Lower lobe of right lung (tissue), 2 donors: ENCODE measurements around the gene ANAPC15. TPM values are rescaled to one million over a fixed set of nuclear protein-coding genes. Genes with fewer than 3 reads are reported as not detected.

Source experiments
- ATAC-seq, 2 donors: fragments of 200-7000 bp; cut with Tn5 transposase; one replicate each; pipeline ENCODE4 v1.9.1; 2020 to 2022; ENCODE audit warnings: mild to moderate bottlenecking in 2 of 2, moderate library complexity in 2 of 2
- DNase-seq: peaks from one replicate; pipeline ENCODE4 v3.0.0-alpha.2; 2020
- H3K27ac ChIP-seq: fragments of 200-600 bp; one replicate; pipeline ENCODE4 v1.8.0; 2022
- H3K27me3 ChIP-seq: fragments of 200-600 bp; one replicate; pipeline ENCODE4 v1.8.0; 2022; ENCODE audit warnings: low read depth
- H3K36me3 ChIP-seq: fragments of 200-600 bp; one replicate; pipeline ENCODE4 v1.8.0; 2022; ENCODE audit warnings: mild to moderate bottlenecking
- H3K4me1 ChIP-seq: fragments of 200-600 bp; one replicate; pipeline ENCODE4 v1.8.0; 2022
- H3K4me3 ChIP-seq: fragments of 200-600 bp; one replicate; pipeline ENCODE4 v1.8.0; 2022; ENCODE audit warnings: mild to moderate bottlenecking
- H3K9me3 ChIP-seq: fragments of 200-600 bp; one replicate; pipeline ENCODE4 v1.8.0; 2022
- intact Hi-C: fragments of 100-400 bp; cut with DNase I; formaldehyde crosslinking; loops from one replicate; pipeline ENCODE4 v1.11.0; 2022
- total RNA-seq: library from RNA; stranded (reverse); fragmentation: NEBNext Ultra II Directional; extraction: Animal tissue kit (Norgen Biotek cat#: 25700); gene quantifications from one replicate; pipeline ENCODE4 v1.2.1, GENCODE V29; 2021
- TF ChIP-seq, protein P1 (sequence below): fragments of 200-600 bp; IDR thresholded peaks from one replicate; pipeline ENCODE4 v1.8.0; 2022; ENCODE audit warnings: antibody characterized with exemption, mild to moderate bottlenecking
- donor health status: DM: no; HTN: yes; CAD: no; lungs with severe emphysema.

The ANAPC15 gene
- total RNA-seq, 1 donor from 2014 or later, result 22.7 TPM

- peaks cover 39% of the 10 kb centered on the region for H3K4me1 ChIP-seq
Observed at GRCh38 chr11:72102631-72102945, 9.9 kb downstream of the ANAPC15 start.

GRCh38 chr11:72102162-72102561, 10.3 kb downstream of the ANAPC15 start:
- TF ChIP-seq, protein P1, sequence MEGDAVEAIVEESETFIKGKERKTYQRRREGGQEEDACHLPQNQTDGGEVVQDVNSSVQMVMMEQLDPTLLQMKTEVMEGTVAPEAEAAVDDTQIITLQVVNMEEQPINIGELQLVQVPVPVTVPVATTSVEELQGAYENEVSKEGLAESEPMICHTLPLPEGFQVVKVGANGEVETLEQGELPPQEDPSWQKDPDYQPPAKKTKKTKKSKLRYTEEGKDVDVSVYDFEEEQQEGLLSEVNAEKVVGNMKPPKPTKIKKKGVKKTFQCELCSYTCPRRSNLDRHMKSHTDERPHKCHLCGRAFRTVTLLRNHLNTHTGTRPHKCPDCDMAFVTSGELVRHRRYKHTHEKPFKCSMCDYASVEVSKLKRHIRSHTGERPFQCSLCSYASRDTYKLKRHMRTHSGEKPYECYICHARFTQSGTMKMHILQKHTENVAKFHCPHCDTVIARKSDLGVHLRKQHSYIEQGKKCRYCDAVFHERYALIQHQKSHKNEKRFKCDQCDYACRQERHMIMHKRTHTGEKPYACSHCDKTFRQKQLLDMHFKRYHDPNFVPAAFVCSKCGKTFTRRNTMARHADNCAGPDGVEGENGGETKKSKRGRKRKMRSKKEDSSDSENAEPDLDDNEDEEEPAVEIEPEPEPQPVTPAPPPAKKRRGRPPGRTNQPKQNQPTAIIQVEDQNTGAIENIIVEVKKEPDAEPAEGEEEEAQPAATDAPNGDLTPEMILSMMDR, result no peak
- no peaks in the 10 kb centered on the region for H3K27me3 ChIP-seq
- no peak for ATAC-seq
- peaks cover 39% of the 10 kb centered on the region for H3K4me1 ChIP-seq
- H3K36me3 ChIP-seq, result peaks cover 36% of the 10 kb centered on the region
- H3K4me3 ChIP-seq, result peak overlapping the region; percentile 100
- no peak for DNase-seq
- intact Hi-C loops, result no loop called here
- no peaks in the 10 kb centered on the region for H3K9me3 ChIP-seq
- H3K27ac ChIP-seq, result peak overlapping the region; percentile 99

More at GRCh38 chr11:72102631-72102945, 9.9 kb downstream of the ANAPC15 start:
- Histone ChIP-seq H3K4me3 (peak overlapping the region; percentile 100), H3K9me3 (no peaks in the 10 kb centered on the region), H3K36me3 (peaks cover 31% of the 10 kb centered on the region), H3K27ac (peak overlapping the region; percentile 99), H3K27me3 (no peaks in the 10 kb centered on the region)
- ATAC-seq (no peak), DNase-seq (no peak)
- intact Hi-C loops, result no loop called here
- TF ChIP-seq, protein P1, result no peak

- Histone ChIP-seq H3K27me3 (no peaks in the 10 kb centered on the region), H3K4me1 (peaks cover 39% of the 10 kb centered on the region), H3K27ac (peak overlapping the region; percentile 43), H3K4me3 (no peak overlapping the region), H3K9me3 (no peaks in the 10 kb centered on the region), H3K36me3 (peaks cover 53% of the 10 kb centered on the region)
- ATAC-seq (no peak), DNase-seq (peak; percentile 63)
- TF ChIP-seq, protein P1, result no peak
- intact Hi-C loops, result no loop called here
Observed at GRCh38 chr11:72100462-72100861, 12.0 kb downstream of the ANAPC15 start.

- Histone ChIP-seq H3K9me3 (no peaks in the 10 kb centered on the region), H3K27ac (peak overlapping the region; percentile 43), H3K27me3 (no peaks in the 10 kb centered on the region), H3K4me3 (no peak overlapping the region), H3K4me1 (peaks cover 39% of the 10 kb centered on the region), H3K36me3 (peaks cover 57% of the 10 kb centered on the region)
- ATAC-seq (no peak), DNase-seq (no peak)
- TF ChIP-seq, protein P1, result no peak
- intact Hi-C loops, result no loop called here
Observed at GRCh38 chr11:72100009-72100408, 12.5 kb downstream of the ANAPC15 start.

DNA sequence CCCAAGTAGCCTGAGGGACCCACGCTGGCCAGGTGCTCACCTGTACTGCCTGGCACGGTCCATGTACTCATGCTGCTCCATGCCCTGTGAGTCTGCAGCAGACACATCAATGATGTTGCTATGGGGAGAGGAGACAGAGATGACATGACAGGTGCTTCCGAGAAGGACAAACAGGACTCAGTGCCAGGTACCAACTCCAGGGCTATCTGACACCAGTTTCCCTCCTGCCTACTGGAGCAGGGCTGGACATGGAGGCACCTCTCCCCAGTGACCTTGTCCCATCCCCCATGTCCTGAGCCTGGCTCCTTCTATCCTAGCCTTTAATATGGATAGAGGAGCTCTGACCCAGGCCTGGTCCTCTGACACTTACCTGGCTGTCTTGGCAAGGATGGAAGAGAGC, 13.8 kb downstream of the ANAPC15 start:
- no peak for DNase-seq
- H3K27ac ChIP-seq, result no peak overlapping the region
- no peak overlapping the region for H3K4me3 ChIP-seq
- H3K27me3 ChIP-seq, result no peaks in the 10 kb centered on the region
- no peaks in the 10 kb centered on the region for H3K9me3 ChIP-seq
- peaks cover 70% of the 10 kb centered on the region for H3K36me3 ChIP-seq
- TF ChIP-seq, protein P1, result no peak
- peaks cover 35% of the 10 kb centered on the region for H3K4me1 ChIP-seq
- intact Hi-C loops, result no loop called here
- ATAC-seq, result no peak

DNA sequence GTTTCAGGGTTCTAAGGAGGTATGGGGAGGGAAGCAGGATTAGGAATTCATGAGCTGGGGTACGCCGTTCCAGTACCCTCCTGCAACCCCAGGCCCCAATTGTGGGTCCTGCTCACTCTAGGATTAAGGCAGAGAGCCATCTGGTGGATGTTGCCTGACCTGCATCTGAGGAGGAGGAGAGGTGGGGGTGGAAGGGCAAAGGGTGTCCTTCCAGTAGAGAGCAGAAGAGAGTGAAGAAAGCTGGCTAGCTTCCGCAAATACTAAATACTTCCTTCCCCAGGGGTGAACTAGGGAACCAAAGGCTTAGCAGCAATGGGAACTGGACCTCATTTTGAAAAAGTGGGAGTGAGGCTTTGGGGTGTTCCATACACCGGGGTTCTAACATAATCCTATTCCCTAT, 21.2 kb downstream of the ANAPC15 start:
- Histone ChIP-seq H3K4me1 (peaks cover 15% of the 10 kb centered on the region), H3K36me3 (peaks cover 72% of the 10 kb centered on the region), H3K9me3 (no peaks in the 10 kb centered on the region), H3K27ac (peak overlapping the region; percentile 31), H3K4me3 (no peak overlapping the region), H3K27me3 (no peaks in the 10 kb centered on the region)
- intact Hi-C loops, result loop anchor here (5.0 kb wide), 1 partner anchor 64 kb away; no protein-coding TSS in a partner anchor
- ATAC-seq, result peak; percentile 93 to 96
- peak; percentile 72 for DNase-seq
- TF ChIP-seq, protein P1, result peak; percentile 89
